ENCODE data around the gene CDC42.
"Not testable (repeated sequence)": the region's sequence is repeated elsewhere in the genome, so short reads cannot be mapped to it uniquely, and the experiment has no call there.

- TF ChIP-seq POLR2A (IDR thresholded peaks at IDR 0.05; ENCODE audit: low read length); GATA1 (IDR thresholded peaks at IDR 0.05; ENCODE audit: low read depth, low read length): not testable (repeated sequence)
Measured at GRCh38 chr1:22006736-22007135, 45.8 kb upstream of the CDC42 start.

Measured in erythroblast (primary cell).